Fibroblast of lung (primary cell): ENCODE data around the gene AP2A2. TPM values are rescaled to one million over a fixed set of nuclear protein-coding genes. Genes with fewer than 3 reads are reported as not detected.

Source experiments
- DNase-seq, 2 donors: peaks; one replicate each; pipeline versions ENCODE4 v3.0.0 to v3.0.0-alpha.2; 2010; ENCODE audit warnings: low read depth in 2 of 2
- H2AFZ ChIP-seq: 2 replicates; pipeline ENCODE4 v1.5.1; 2012; ENCODE audit warnings: low read length, control low read depth, inconsistent platforms
- H3K27ac ChIP-seq: 2 replicates; pipeline ENCODE4 v1.5.1; 2011; ENCODE audit warnings: low read length, control low read depth; ENCODE audit not compliant: insufficient read depth
- H3K27me3 ChIP-seq: 2 replicates; pipeline ENCODE4 v1.5.1; 2011; ENCODE audit warnings: mild to moderate bottlenecking, low read length; ENCODE audit not compliant: control insufficient read depth, insufficient read depth
- H3K36me3 ChIP-seq: 2 replicates; pipeline ENCODE4 v1.5.1; 2011; ENCODE audit warnings: low read length; ENCODE audit not compliant: control insufficient read depth, insufficient read depth
- H3K4me1 ChIP-seq: 2 replicates; pipeline ENCODE4 v1.5.1; 2011; ENCODE audit warnings: low read length; ENCODE audit not compliant: control insufficient read depth, insufficient read depth; ENCODE audit errors: extremely low read depth
- H3K4me2 ChIP-seq: 2 replicates; pipeline ENCODE4 v1.5.1; 2011; ENCODE audit warnings: low read length, control low read depth; ENCODE audit not compliant: insufficient read depth; ENCODE audit errors: extremely low read depth
- H3K4me3 ChIP-seq, 4 experiments: fragments of 200-600 bp in 1 of 4; sonication (generic) in 1 of 4; replicated peaks in 1 of 4; 2 replicates each; pipeline ENCODE4 v1.5.1; 2011 to 2016; ENCODE audit warnings: low read length in 4 of 4, low read depth in 3 of 4, mild to moderate bottlenecking in 3 of 4, control low read depth in 2 of 4, inconsistent platforms in 1 of 4, mixed read lengths in 1 of 4; ENCODE audit not compliant: insufficient read depth in 1 of 4; ENCODE audit errors: control extremely low read depth in 1 of 4
- H3K79me2 ChIP-seq: 2 replicates; pipeline ENCODE4 v1.5.1; 2012; ENCODE audit warnings: mild to moderate bottlenecking, low read length, inconsistent platforms; ENCODE audit not compliant: control insufficient read depth, insufficient read depth
- H3K9ac ChIP-seq: 2 replicates; pipeline ENCODE4 v1.5.1; 2011; ENCODE audit warnings: mild to moderate bottlenecking, low read length, control low read depth; ENCODE audit not compliant: insufficient read depth
- H3K9me3 ChIP-seq: 2 replicates; pipeline ENCODE4 v1.5.1; 2012; ENCODE audit warnings: low read depth, low read length; ENCODE audit not compliant: control insufficient read depth, insufficient read depth
- H4K20me1 ChIP-seq: 2 replicates; pipeline ENCODE4 v1.5.1; 2011; ENCODE audit warnings: low read length; ENCODE audit not compliant: control insufficient read depth, insufficient read depth; ENCODE audit errors: extremely low read depth
- CTCF ChIP-seq, 2 donors: IDR thresholded peaks in 1 of 2; conservative IDR thresholded peaks in 1 of 2; 1 replicate in 1 of 2; 2 replicates in 1 of 2; pipeline ENCODE4 v1.5.1; 2011 to 2012; ENCODE audit warnings: low read length in 2 of 2, control low read depth in 1 of 2, inconsistent platforms in 1 of 2, low read depth in 1 of 2, mild to moderate bottlenecking in 1 of 2
- EZH2 ChIP-seq: IDR thresholded peaks from 2 replicates; pipeline ENCODE4 v1.5.1; 2012; ENCODE audit warnings: low read length, control low read depth, mild to moderate bottlenecking; ENCODE audit errors: missing control alignments
- polyA plus RNA-seq, 2 donors: library from polyadenylated mRNA; depleted of rRNA in 1 of 2; stranded (reverse) in 1 of 2; unstranded in 1 of 2; fragments of >200 nt; gene quantifications; 2 replicates each; pipeline ENCODE4 v1.2.1, GENCODE V29; 2011 to 2012; ENCODE audit warnings: missing spikeins in 1 of 2
- total RNA-seq: library from RNA; depleted of rRNA; stranded (reverse); fragments of >200 nt; gene quantifications from 2 replicates; pipeline ENCODE4 v1.2.1, GENCODE V29; 2014

The AP2A2 gene
- total and polyA plus RNA-seq, 2 donors (not counting 1 experiment from before 2014, with no cell fraction given), result 21.6 to 46.1 TPM

- no peak overlapping the region for H3K9ac ChIP-seq
- H3K36me3 ChIP-seq, result peaks cover 25% of the 10 kb centered on the region
- no peaks in the 10 kb centered on the region for H3K79me2 ChIP-seq
- no peaks in the 10 kb centered on the region for H3K9me3 ChIP-seq
- no peaks in the 10 kb centered on the region for H3K4me1 ChIP-seq
- no peak overlapping the region for H3K4me2 ChIP-seq
- no peak overlapping the region for H2AFZ ChIP-seq
- no peaks in the 10 kb centered on the region for H3K27me3 ChIP-seq
- TF ChIP-seq CTCF (conservative IDR thresholded peaks at IDR 0.05 in 1 of 2, IDR thresholded peaks at IDR 0.05 in 1 of 2; ENCODE audit: low read depth in 1 of 2, low read length in 2 of 2) (peak in 1 of 2 donors; percentile 43), EZH2 (no peak)
- no peaks in the 10 kb centered on the region for H4K20me1 ChIP-seq
- no peak overlapping the region for H3K27ac ChIP-seq
- no peak overlapping the region for H3K4me3 ChIP-seq
- DNase-seq, result peak; percentile 28 to 57
These were observed 50.2 kb downstream of the AP2A2 start for GRCh38 chr11:975827-976226.

GRCh38 chr11:976431-977160 lies 50.9 kb downstream of the AP2A2 start:
- Histone ChIP-seq H3K27me3 (no peaks in the 10 kb centered on the region), H3K4me1 (no peaks in the 10 kb centered on the region), H3K36me3 (peaks cover 25% of the 10 kb centered on the region), H3K79me2 (no peaks in the 10 kb centered on the region), H2AFZ (no peak overlapping the region), H3K4me3 (no peak overlapping the region), H3K9ac (no peak overlapping the region), H3K27ac (no peak overlapping the region), H3K4me2 (no peak overlapping the region), H4K20me1 (no peaks in the 10 kb centered on the region), H3K9me3 (no peaks in the 10 kb centered on the region)
- no peak for TF ChIP-seq EZH2
- peak; percentile 8 to 10 for TF ChIP-seq CTCF (conservative IDR thresholded peaks at IDR 0.05 in 1 of 2, IDR thresholded peaks at IDR 0.05 in 1 of 2; ENCODE audit: low read depth in 1 of 2, low read length in 2 of 2)
- DNase-seq, result peak; percentile 47 to 63

- TF ChIP-seq EZH2, result no peak
- no peak for TF ChIP-seq CTCF (conservative IDR thresholded peaks at IDR 0.05 in 1 of 2, IDR thresholded peaks at IDR 0.05 in 1 of 2; ENCODE audit: low read depth in 1 of 2, low read length in 2 of 2)
- Histone ChIP-seq H2AFZ (no peak overlapping the region), H3K4me1 (no peaks in the 10 kb centered on the region), H3K9me3 (no peaks in the 10 kb centered on the region), H3K4me3 (no peak overlapping the region), H3K4me2 (no peak overlapping the region), H3K27ac (no peak overlapping the region), H4K20me1 (no peaks in the 10 kb centered on the region), H3K79me2 (no peaks in the 10 kb centered on the region), H3K9ac (no peak overlapping the region), H3K27me3 (no peaks in the 10 kb centered on the region), H3K36me3 (peaks cover 15% of the 10 kb centered on the region)
- no peak for DNase-seq
These were observed 52.4 kb downstream of the AP2A2 start for GRCh38 chr11:977830-978720.
